WTC11 (cell line): ENCODE results near the gene RBCK1. TPM values are rescaled to one million over a fixed set of nuclear protein-coding genes. Genes with fewer than 3 reads are reported as not detected.

Source experiments
- ATAC-seq: fragments of 200-7000 bp; cut with Tn5 transposase; 2 replicates; pipeline ENCODE4 v1.10.0; 2021; ENCODE audit warnings: mild to moderate bottlenecking, moderate library complexity
- CTCF ChIA-PET: fragments of 300-600 bp; sonication (Branson Sonifier 250); formaldehyde crosslinking; loops from one replicate; lab custom pipeline; 2021; ENCODE audit warnings: antibody characterized with exemption; lab: Charles Lee
- POLR2A ChIA-PET: fragments of 350-600 bp; sonication (Branson Sonifier 250); formaldehyde crosslinking; loops from one replicate; lab custom pipeline; 2021; ENCODE audit warnings: antibody characterized with exemption; lab: Charles Lee
- DNase-seq: peaks from one replicate; pipeline ENCODE4 v3.0.0; 2021; ENCODE audit warnings: low spot score
- H3K27ac Mint-ChIP-seq: 2 replicates; pipeline ENCODE4 v1.8.0; 2021; ENCODE audit warnings: mixed read lengths
- H3K27me3 Mint-ChIP-seq: 2 replicates; pipeline ENCODE4 v1.8.0; 2021; ENCODE audit warnings: low read depth, mild to moderate bottlenecking, moderate library complexity, mixed read lengths
- H3K36me3 Mint-ChIP-seq: 2 replicates; pipeline ENCODE4 v1.8.0; 2021; ENCODE audit warnings: mixed read lengths
- H3K4me1 Mint-ChIP-seq: 2 replicates; pipeline ENCODE4 v1.8.0; 2022; ENCODE audit warnings: mixed read lengths
- H3K4me3 Mint-ChIP-seq: 2 replicates; pipeline ENCODE4 v1.8.0; 2021; ENCODE audit warnings: mild to moderate bottlenecking, moderate library complexity, mixed read lengths
- H3K9me3 Mint-ChIP-seq: 2 replicates; pipeline ENCODE4 v1.8.0; 2021; ENCODE audit warnings: mixed read lengths
- AFF4 ChIP-seq: sonication (generic); formaldehyde crosslinking; IDR thresholded peaks from 2 replicates; pipeline ENCODE4 v1.8.1; 2023; ENCODE audit warnings: mild to moderate bottlenecking, missing genetic modification reagents, borderline replicate concordance
- FOXP1 ChIP-seq: sonication (generic); formaldehyde crosslinking; IDR thresholded peaks from 2 replicates; pipeline ENCODE4 v1.8.0; 2022; ENCODE audit warnings: missing genetic modification reagents, mild to moderate bottlenecking, moderate library complexity, borderline replicate concordance
- GRHL2 ChIP-seq: fragments of 250-450 bp; sonication (Bioruptor Pico); IDR thresholded peaks from 2 replicates; pipeline ENCODE4 v1.8.0; 2022; ENCODE audit warnings: mild to moderate bottlenecking, moderate library complexity; ENCODE audit not compliant: insufficient replicate concordance, severe bottlenecking
- GTF2I ChIP-seq: fragments of 250-450 bp; sonication (Bioruptor Pico); conservative IDR thresholded peaks from 2 replicates; pipeline ENCODE4 v1.4.0; 2021; ENCODE audit warnings: mild to moderate bottlenecking
- HMGXB4 ChIP-seq: sonication (generic); formaldehyde crosslinking; IDR thresholded peaks from 2 replicates; pipeline ENCODE4 v1.8.1; 2023; ENCODE audit warnings: mild to moderate bottlenecking, moderate library complexity, missing genetic modification reagents
- JUN ChIP-seq: sonication (generic); formaldehyde crosslinking; IDR thresholded peaks from 2 replicates; pipeline ENCODE4 v1.8.0; 2023; ENCODE audit warnings: mild to moderate bottlenecking, missing genetic modification reagents
- NR2C2 ChIP-seq: sonication (generic); formaldehyde crosslinking; IDR thresholded peaks from 2 replicates; pipeline ENCODE4 v1.8.0; 2022; ENCODE audit warnings: mild to moderate bottlenecking, missing genetic modification reagents
- OVOL2 ChIP-seq: fragments of 250-450 bp; sonication (Bioruptor Pico); IDR thresholded peaks from 2 replicates; pipeline ENCODE4 v1.9.0; 2021; ENCODE audit warnings: mild to moderate bottlenecking, borderline replicate concordance
- SP1 ChIP-seq: sonication (generic); formaldehyde crosslinking; conservative IDR thresholded peaks from 2 replicates; pipeline ENCODE4 v1.8.1; 2022; ENCODE audit warnings: missing genetic modification reagents
- TEAD1 ChIP-seq: sonication (generic); formaldehyde crosslinking; IDR thresholded peaks from 2 replicates; pipeline ENCODE4 v1.8.0; 2022; ENCODE audit warnings: mild to moderate bottlenecking, missing genetic modification reagents
- ZMAT4 ChIP-seq: fragments of 250-450 bp; sonication (Bioruptor Pico); IDR thresholded peaks from 2 replicates; pipeline ENCODE4 v1.9.0; 2021; ENCODE audit warnings: mild to moderate bottlenecking
- ZNF263 ChIP-seq: sonication (generic); formaldehyde crosslinking; IDR thresholded peaks from 2 replicates; pipeline ENCODE4 v1.8.1; 2022; ENCODE audit warnings: low read depth, mild to moderate bottlenecking, moderate library complexity, missing genetic modification reagents
- ZNF281 ChIP-seq: sonication (generic); formaldehyde crosslinking; IDR thresholded peaks from 2 replicates; pipeline ENCODE4 v1.8.0; 2023; ENCODE audit warnings: mild to moderate bottlenecking, missing genetic modification reagents
- ZNF512 ChIP-seq: sonication (generic); formaldehyde crosslinking; IDR thresholded peaks from 2 replicates; pipeline ENCODE4 v1.8.1; 2022; ENCODE audit warnings: missing genetic modification reagents, borderline replicate concordance
- total RNA-seq: library from RNA; stranded (reverse); gene quantifications from 3 replicates; pipeline ENCODE4 v1.2.3, GENCODE V29; 2021

Gene RBCK1
- total RNA-seq, 1 experiment from 2014 or later: 75.2 TPM

GRCh38 chr20:404088-404487 is 4.0 kb upstream of the RBCK1 start (continued):
- TF ChIP-seq ZMAT4 (CRISPR knock-in tag) (no peak), FOXP1 (CRISPR knock-in tag) (no peak), HMGXB4 (CRISPR knock-in tag) (no peak), GRHL2 (CRISPR knock-in tag) (no peak), TEAD1 (CRISPR knock-in tag) (no peak), ZNF281 (CRISPR knock-in tag) (no peak)

GRCh38 chr20:406200-407132 is 1.6 kb upstream of the RBCK1 start:
- H3K9me3 Mint-ChIP-seq: peaks cover 15% of the 10 kb centered on the region
- TF ChIP-seq JUN (CRISPR knock-in tag) (no peak), GTF2I (CRISPR knock-in tag) (no peak)
- TF ChIP-seq, all 79 proteins: peak for 0
- Mint-ChIP-seq H3K27ac (peak overlapping the region; percentile 97), H3K27me3 (peaks cover 8% of the 10 kb centered on the region; the same call in 1 of the 2 replicates), H3K36me3 (peaks cover 17% of the 10 kb centered on the region), H3K4me3 (peak overlapping the region; percentile 86), H3K4me1 (peaks cover 21% of the 10 kb centered on the region)
- ChIA-PET CTCF (interaction anchor here (0.7 to 1.8 kb wide), 13 partner anchors 14 to 354 kb away, joined by 3 to 23 read pairs (median 4); partner anchors contain the start of genes NRSN2 and TBC1D20), POLR2A (interaction anchor here (1.1 to 1.8 kb wide), 9 partner anchors 9 to 59 kb away, joined by 3 to 11 read pairs (median 5); partner anchors contain the start of genes NRSN2 and TRIB3)
- ATAC-seq: no peak
- no peak for DNase-seq

- H3K36me3 Mint-ChIP-seq: peaks cover 26% of the 10 kb centered on the region
- peaks cover 22% of the 10 kb centered on the region for H3K9me3 Mint-ChIP-seq
- ChIA-PET POLR2A (interaction anchor here (0.6 to 1.8 kb wide), 14 partner anchors 9 to 238 kb away, joined by 3 to 11 read pairs (median 4); partner anchors contain the start of genes NRSN2 and TRIB3), CTCF (interaction anchor here (0.7 to 1.8 kb wide), 14 partner anchors 8 to 354 kb away, joined by 3 to 23 read pairs (median 4); partner anchors contain the start of genes NRSN2 and TBC1D20)
- H3K27ac Mint-ChIP-seq: peak overlapping the region; percentile 97
- peaks cover 8% of the 10 kb centered on the region; the same call in 1 of the 2 replicates for H3K27me3 Mint-ChIP-seq
- H3K4me3 Mint-ChIP-seq: peak overlapping the region; percentile 86
- ATAC-seq (peak; percentile 93), DNase-seq (peak; percentile 89)
- peaks cover 21% of the 10 kb centered on the region for H3K4me1 Mint-ChIP-seq
- TF ChIP-seq ZNF263 (CRISPR knock-in tag) (no peak), OVOL2 (CRISPR knock-in tag) (no peak), HMGXB4 (CRISPR knock-in tag) (peak; percentile 39; the same call in 1 of the 2 replicates), AFF4 (CRISPR knock-in tag) (no peak), ZNF512 (CRISPR knock-in tag) (0 out of 2 replicates have a peak, but pooled peaks have one; percentile 25), SP1 (peak; percentile 46), NR2C2 (no peak)
Measured at GRCh38 chr20:407133-407952, 756 bp upstream of the RBCK1 start.
